ENCODE data around the gene SMAD5.

DNA sequence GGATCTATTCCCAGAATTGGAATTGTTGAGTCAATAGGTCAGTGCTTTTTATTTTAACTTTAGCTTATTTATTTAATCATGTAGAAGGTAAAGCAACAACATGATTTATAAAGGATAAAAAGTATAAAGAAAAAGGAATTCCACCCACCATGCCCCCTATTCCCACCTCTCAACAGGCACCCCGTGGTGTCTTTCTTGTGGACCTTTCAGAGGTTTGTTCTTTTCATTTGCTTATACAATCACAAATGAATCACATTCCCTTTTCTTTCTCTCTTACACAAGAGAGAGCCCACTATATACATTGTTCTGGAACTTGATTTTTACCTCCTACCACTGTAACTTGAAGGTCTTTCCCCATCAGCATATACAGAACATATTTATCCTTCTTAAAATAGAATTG, 97.5 kb downstream of the SMAD5 start:
- TF ChIP-seq EZH2phosphoT487 (IDR thresholded peaks at IDR 0.05; ENCODE audit: low read length), result no peak
- TF ChIP-seq, protein P1, sequence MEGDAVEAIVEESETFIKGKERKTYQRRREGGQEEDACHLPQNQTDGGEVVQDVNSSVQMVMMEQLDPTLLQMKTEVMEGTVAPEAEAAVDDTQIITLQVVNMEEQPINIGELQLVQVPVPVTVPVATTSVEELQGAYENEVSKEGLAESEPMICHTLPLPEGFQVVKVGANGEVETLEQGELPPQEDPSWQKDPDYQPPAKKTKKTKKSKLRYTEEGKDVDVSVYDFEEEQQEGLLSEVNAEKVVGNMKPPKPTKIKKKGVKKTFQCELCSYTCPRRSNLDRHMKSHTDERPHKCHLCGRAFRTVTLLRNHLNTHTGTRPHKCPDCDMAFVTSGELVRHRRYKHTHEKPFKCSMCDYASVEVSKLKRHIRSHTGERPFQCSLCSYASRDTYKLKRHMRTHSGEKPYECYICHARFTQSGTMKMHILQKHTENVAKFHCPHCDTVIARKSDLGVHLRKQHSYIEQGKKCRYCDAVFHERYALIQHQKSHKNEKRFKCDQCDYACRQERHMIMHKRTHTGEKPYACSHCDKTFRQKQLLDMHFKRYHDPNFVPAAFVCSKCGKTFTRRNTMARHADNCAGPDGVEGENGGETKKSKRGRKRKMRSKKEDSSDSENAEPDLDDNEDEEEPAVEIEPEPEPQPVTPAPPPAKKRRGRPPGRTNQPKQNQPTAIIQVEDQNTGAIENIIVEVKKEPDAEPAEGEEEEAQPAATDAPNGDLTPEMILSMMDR (IDR thresholded peaks at IDR 0.05; ENCODE audit: low read length), result no peak
- no peak for TF ChIP-seq EZH2 (optimal IDR thresholded peaks at IDR 0.05; ENCODE audit: low read depth, low read length)
